K562 (cell line): ENCODE results near the gene OBSCN. TPM values are rescaled to one million over a fixed set of nuclear protein-coding genes. Genes with fewer than 3 reads are reported as not detected.
A peak's percentile ranks its signal among the peaks of the same experiment; 100 is the strongest.

ENCODE experiments used
- ATAC-seq: fragments of 200-7000 bp; cut with Tn5 transposase; 3 replicates; pipeline ENCODE4 v1.9.1; 2020; ENCODE audit warnings: moderate library complexity
- BruUV-seq: library from RNA; stranded (reverse); fragments of 400-500 nt; replicated peaks from 2 replicates; lab custom pipeline; 2021; lab: Mats Ljungman, UMichigan
- CTCF ChIA-PET: fragments of 300-600 bp; formaldehyde crosslinking; extraction: SDS; loops from one replicate; lab custom pipeline; 2021; ENCODE audit warnings: low intra/inter-chr PET ratio; lab: Yijun Ruan, JAX
- POLR2A ChIA-PET: fragments of 300-600, 350-650 bp; sonication (Branson Sonifier 250); formaldehyde crosslinking; extraction: SDS; loops from one replicate; lab custom pipeline; 2021; ENCODE audit warnings: antibody characterized with exemption, inconsistent platforms; lab: Yijun Ruan, JAX
- DNase-seq, 4 experiments: peaks; one replicate each; pipeline versions ENCODE4 v3.0.0 to v3.0.0-alpha.2; 2011 to 2018; ENCODE audit warnings: low spot score in 3 of 4, mixed read lengths in 3 of 4; ENCODE audit errors: extremely low read depth in 1 of 4
- FAIRE-seq: peaks from 2 replicates; lab custom pipeline; 2011; peaks lifted over from hg19 to GRCh38; lab: Jason Lieb, UNC
- H2AFZ ChIP-seq: 2 replicates; pipeline ENCODE4 v1.6.0; 2011; ENCODE audit warnings: low read depth, low read length, control low read depth, inconsistent platforms
- H3K27ac ChIP-seq: fragments of 200-600 bp; 3 replicates; pipeline ENCODE4 v1.8.0; 2011; ENCODE audit warnings: low read depth, mild to moderate bottlenecking, control low read depth, inconsistent platforms, low read length, moderate library complexity, mixed read lengths; ENCODE audit errors: extremely low read depth
- H3K27me3 ChIP-seq, 2 experiments: fragments of 300-600 bp in 1 of 2; 2 replicates in 1 of 2; 3 replicates in 1 of 2; pipeline versions ENCODE4 v1.6.0 to v1.8.0; 2011; ENCODE audit warnings: inconsistent platforms in 2 of 2, low read length in 2 of 2, mild to moderate bottlenecking in 1 of 2, mixed read lengths in 1 of 2, moderate library complexity in 1 of 2; ENCODE audit not compliant: control insufficient read depth in 2 of 2, insufficient read depth in 2 of 2
- H3K36me3 ChIP-seq: fragments of 300-600 bp; 3 replicates; pipeline ENCODE4 v1.8.0; 2011; ENCODE audit warnings: mild to moderate bottlenecking, low read length, inconsistent platforms; ENCODE audit not compliant: control insufficient read depth, insufficient read depth
- H3K4me1 ChIP-seq, 2 experiments: fragments of 200-600 bp in 1 of 2; replicated peaks in 1 of 2; 2 replicates in 1 of 2; 3 replicates in 1 of 2; pipeline versions ENCODE4 v1.5.1 to v1.8.0; 2011; ENCODE audit warnings: inconsistent platforms in 2 of 2, low read length in 2 of 2, mild to moderate bottlenecking in 1 of 2, mixed read lengths in 1 of 2, moderate library complexity in 1 of 2; ENCODE audit not compliant: control insufficient read depth in 2 of 2, insufficient read depth in 2 of 2
- H3K4me2 ChIP-seq: 2 replicates; pipeline ENCODE4 v1.6.1; 2011; ENCODE audit warnings: low read length, control low read depth, inconsistent platforms, mixed read lengths; ENCODE audit not compliant: insufficient read depth
- H3K4me3 ChIP-seq: fragments of 200-600 bp; sonication (generic), shearing (Covaris generic); 2 replicates; pipeline ENCODE4 v1.5.1; 2016; ENCODE audit warnings: control low read depth, inconsistent platforms
- H3K79me2 ChIP-seq: fragments of 200-600 bp; 3 replicates; pipeline ENCODE4 v1.8.0; 2011; ENCODE audit warnings: low read length, inconsistent platforms; ENCODE audit not compliant: control insufficient read depth, insufficient read depth
- H3K9ac ChIP-seq, 2 experiments: 2 replicates each; pipeline versions ENCODE4 v1.6.0 to v1.6.1; 2011; ENCODE audit warnings: low read depth in 2 of 2, low read length in 2 of 2, control low read depth in 1 of 2, inconsistent platforms in 1 of 2, mild to moderate bottlenecking in 1 of 2, mixed read lengths in 1 of 2; ENCODE audit not compliant: insufficient read depth in 1 of 2
- H3K9me1 ChIP-seq: one replicate; pipeline ENCODE4 v1.6.0; 2011; ENCODE audit warnings: inconsistent platforms, mild to moderate bottlenecking, low read length, moderate library complexity; ENCODE audit not compliant: control insufficient read depth, insufficient read depth
- H3K9me3 ChIP-seq: replicated peaks from 2 replicates; pipeline ENCODE4 v1.5.1; 2011; ENCODE audit warnings: low read depth, low read length, inconsistent platforms; ENCODE audit not compliant: control insufficient read depth, insufficient read depth
- H4K20me1 ChIP-seq: replicated peaks from 2 replicates; pipeline ENCODE4 v1.6.1; 2011; ENCODE audit warnings: low read length, inconsistent platforms, mixed read lengths; ENCODE audit not compliant: control insufficient read depth, insufficient read depth
- CC2D1A ChIP-seq: fragments of 450-650 bp; IDR thresholded peaks from 2 replicates; pipeline ENCODE4 v1.6.1; 2017; ENCODE audit warnings: mild to moderate bottlenecking
- CTCFL ChIP-seq: IDR thresholded peaks from 2 replicates; pipeline ENCODE4 v1.6.1; 2011; ENCODE audit warnings: borderline replicate concordance, low read depth, mild to moderate bottlenecking, moderate library complexity, low read length; ENCODE audit not compliant: insufficient read depth, poor library complexity, severe bottlenecking
- NFIC ChIP-seq: fragments of 450-650 bp; IDR thresholded peaks from 2 replicates; pipeline ENCODE4 v1.6.1; 2017; ENCODE audit warnings: mild to moderate bottlenecking, inconsistent platforms
- PTRF ChIP-seq: fragments of 450-650 bp; IDR thresholded peaks from 2 replicates; pipeline ENCODE4 v1.6.1; 2016; ENCODE audit warnings: mild to moderate bottlenecking, missing genetic modification characterization, missing compliant biosample characterization
- RNF2 ChIP-seq: sonication (generic); IDR thresholded peaks from 2 replicates; pipeline ENCODE4 v1.6.1; 2016
- RNF219 ChIP-seq: fragments of 250-450 bp; sonication (Bioruptor Pico); IDR thresholded peaks from 2 replicates; pipeline ENCODE4 v1.5.0; 2022; ENCODE audit warnings: mild to moderate bottlenecking
- SMAD2 ChIP-seq: fragments of 150-350 bp; IDR thresholded peaks from 2 replicates; pipeline ENCODE4 v1.6.1; 2014; ENCODE audit warnings: low read depth, mild to moderate bottlenecking, low read length
- ZBTB9 ChIP-seq: fragments of 450-650 bp; formaldehyde crosslinking; IDR thresholded peaks from 2 replicates; pipeline ENCODE4 v1.4.0; 2020; ENCODE audit warnings: mild to moderate bottlenecking, moderate library complexity
- ZC3H11A ChIP-seq: IDR thresholded peaks from 2 replicates; pipeline ENCODE4 v1.6.1; 2012; ENCODE audit warnings: low read depth, low read length, improper control_type of control experiment
- ZKSCAN3 ChIP-seq: fragments of 250-450 bp; sonication (Bioruptor Pico); IDR thresholded peaks from 2 replicates; pipeline ENCODE4 v1.4.0; 2020
- ZNF217 ChIP-seq: sonication (generic); formaldehyde crosslinking; IDR thresholded peaks from 2 replicates; pipeline ENCODE4 v1.8.0; 2022; ENCODE audit warnings: mild to moderate bottlenecking, missing genetic modification reagents
- ZNF77 ChIP-seq: fragments of 250-450 bp; sonication (Bioruptor Pico); IDR thresholded peaks from 2 replicates; pipeline ENCODE4 v1.5.0; 2020
- WGBS: fragments of 100-300 bp; shearing (Covaris generic); methylation state at CpG from one replicate; pipeline ENCODE4 v1.1.6; 2016; ENCODE audit warnings: low coverage, mixed read lengths; ENCODE audit not compliant: insufficient coverage; ENCODE audit errors: missing lambda C conversion rate; 5-methylcytosine and 5-hydroxymethylcytosine counted together
- in situ Hi-C: fragments of 300-500 bp; cut with MboI; formaldehyde crosslinking; loops from 4 replicates; pipeline ENCODE4 v1.15.0; 2018; ENCODE audit warnings: inconsistent platforms, mixed read lengths
- intact Hi-C: fragments of 100-400 bp; cut with micrococcal nuclease; formaldehyde crosslinking; loops from 2 replicates; pipeline ENCODE4 v1.14.2; 2022
- polyA plus RNA-seq, 8 experiments: library from polyadenylated mRNA; depleted of rRNA in 4 of 8; stranded (reverse) in 5 of 8; unstranded in 3 of 8; fragments of >200 nt; fragmentation: Nextera tagmentation in 2 of 8; fragmentation: Illumina TruSeq in 1 of 8; extraction: Ambion mirVana in 2 of 8; extraction: Trizol in 1 of 8; gene quantifications; 2 replicates each; pipeline versions ENCODE4 v1.2.1 to v1.2.3, GENCODE V29; 2011 to 2014; ENCODE audit warnings: inconsistent platforms in 1 of 8, missing spikeins in 1 of 8
- total RNA-seq, 7 experiments: library from RNA; depleted of rRNA in 6 of 7; stranded (reverse); fragments of >200 nt in 6 of 7; fragmentation: Illumina TruSeq in 2 of 7; extraction: Trizol in 2 of 7; gene quantifications; 2 replicates each; pipeline versions ENCODE4 v1.2.1 to v1.2.3, GENCODE V29; 2011 to 2021; ENCODE audit warnings: low replicate concordance in 1 of 7
- TF ChIP-seq, protein P1 (sequence below): sonication (generic); IDR thresholded peaks from 2 replicates; pipeline ENCODE4 v1.6.1; 2016

OBSCN gene
- total and polyA plus RNA-seq, 9 of the 15 experiments (the other 6 are each of a cell fraction or from before 2014, with no cell fraction given) = 0.18 to 19.7 (median 3.6) TPM

GRCh38 chr1:228368801-228369607 lies 161.2 kb downstream of the OBSCN start:
- ATAC-seq (peak; percentile 75), DNase-seq (peak; percentile 85 to 97 (median 91)), FAIRE-seq (peak; percentile 99)
- in situ Hi-C loops = no loop called here
- Histone ChIP-seq H3K4me3 (peak overlapping the region; percentile 34), H3K36me3 (peaks cover 2% of the 10 kb centered on the region; the same call in 1 of the 3 replicates), H3K9ac (peak overlapping the region; percentile 71 to 91), H3K4me1 (peaks cover 48 to 100% of the 10 kb centered on the region in 2 experiments), H4K20me1 (no peaks in the 10 kb centered on the region), H3K9me1 (no peaks in the 10 kb centered on the region), H3K79me2 (peaks cover 20% of the 10 kb centered on the region; the same call in 2 of the 3 replicates), H3K27ac (peak overlapping the region; percentile 85), H3K9me3 (no peaks in the 10 kb centered on the region), H2AFZ (peak overlapping the region; percentile 80), H3K4me2 (peak overlapping the region; percentile 81), H3K27me3 (no peaks in the 10 kb centered on the region)
- POLR2A ChIA-PET = interaction anchor here (0.6 to 1.8 kb wide), 4 partner anchors 12 to 152 kb away, joined by 3 to 16 read pairs (median 4); a partner anchor contains a TSS
- CTCF ChIA-PET = interaction anchor here (0.6 kb wide), 1 partner anchor 157 kb away, joined by 4 read pairs; no protein-coding TSS in a partner anchor
- 10% methylated on average over 15 of the region's 15 CpGs for WGBS
- intact Hi-C loops = loop anchor here (2.0 kb wide), 1 partner anchor 88 kb away; a partner anchor contains a TSS
- BruUV-seq = no TSS peak
- TF ChIP-seq RNF219 (CRISPR knock-in tag) (no peak), ZKSCAN3 (CRISPR knock-in tag) (no peak), NFIC (peak; percentile 92), CTCFL (no peak), CC2D1A (peak; percentile 64; the same call in 1 of the 2 replicates), ZC3H11A (no peak), SMAD2 (no peak), ZBTB9 (CRISPR knock-in tag) (peak; percentile 44), ZNF77 (no peak), PTRF (tag) (peak; percentile 61; the same call in 1 of the 2 replicates), ZNF217 (CRISPR knock-in tag) (no peak), RNF2 (peak; percentile 97)
- TF ChIP-seq, protein P1, sequence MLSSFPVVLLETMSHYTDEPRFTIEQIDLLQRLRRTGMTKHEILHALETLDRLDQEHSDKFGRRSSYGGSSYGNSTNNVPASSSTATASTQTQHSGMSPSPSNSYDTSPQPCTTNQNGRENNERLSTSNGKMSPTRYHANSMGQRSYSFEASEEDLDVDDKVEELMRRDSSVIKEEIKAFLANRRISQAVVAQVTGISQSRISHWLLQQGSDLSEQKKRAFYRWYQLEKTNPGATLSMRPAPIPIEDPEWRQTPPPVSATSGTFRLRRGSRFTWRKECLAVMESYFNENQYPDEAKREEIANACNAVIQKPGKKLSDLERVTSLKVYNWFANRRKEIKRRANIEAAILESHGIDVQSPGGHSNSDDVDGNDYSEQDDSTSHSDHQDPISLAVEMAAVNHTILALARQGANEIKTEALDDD = 0 out of 2 replicates have a peak, but pooled peaks have one; percentile 12
